ENCODE measurements around the gene HSPA8.

- TF ChIP-seq EZH2 (IDR thresholded peaks at IDR 0.05; ENCODE audit: borderline replicate concordance, low read depth, low read length, poor library complexity, severe bottlenecking) (no peak), CTCF (conservative IDR thresholded peaks at IDR 0.05; ENCODE audit: low read depth, low read length) (peak; percentile 92)
Measured at GRCh38 chr11:123111465-123111864, 49.5 kb upstream of the HSPA8 start.

All from A673 (cell line).